Measurements from ENCODE around the gene RMDN3. TPM values are rescaled to one million over a fixed set of nuclear protein-coding genes. Genes with fewer than 3 reads are reported as not detected.

Gene RMDN3
- total RNA-seq, 1 donor from 2014 or later = 20.3 TPM

- Histone ChIP-seq H3K36me3 (peaks cover 23% of the 10 kb centered on the region), H3K27me3 (ENCODE audit: low read depth) (no peaks in the 10 kb centered on the region), H3K4me3 (no peak overlapping the region), H3K4me1 (peaks cover 10% of the 10 kb centered on the region), H3K27ac (replicated peaks) (no peak overlapping the region), H3K9me3 (replicated peaks) (no peaks in the 10 kb centered on the region)
- TF ChIP-seq, protein P1, sequence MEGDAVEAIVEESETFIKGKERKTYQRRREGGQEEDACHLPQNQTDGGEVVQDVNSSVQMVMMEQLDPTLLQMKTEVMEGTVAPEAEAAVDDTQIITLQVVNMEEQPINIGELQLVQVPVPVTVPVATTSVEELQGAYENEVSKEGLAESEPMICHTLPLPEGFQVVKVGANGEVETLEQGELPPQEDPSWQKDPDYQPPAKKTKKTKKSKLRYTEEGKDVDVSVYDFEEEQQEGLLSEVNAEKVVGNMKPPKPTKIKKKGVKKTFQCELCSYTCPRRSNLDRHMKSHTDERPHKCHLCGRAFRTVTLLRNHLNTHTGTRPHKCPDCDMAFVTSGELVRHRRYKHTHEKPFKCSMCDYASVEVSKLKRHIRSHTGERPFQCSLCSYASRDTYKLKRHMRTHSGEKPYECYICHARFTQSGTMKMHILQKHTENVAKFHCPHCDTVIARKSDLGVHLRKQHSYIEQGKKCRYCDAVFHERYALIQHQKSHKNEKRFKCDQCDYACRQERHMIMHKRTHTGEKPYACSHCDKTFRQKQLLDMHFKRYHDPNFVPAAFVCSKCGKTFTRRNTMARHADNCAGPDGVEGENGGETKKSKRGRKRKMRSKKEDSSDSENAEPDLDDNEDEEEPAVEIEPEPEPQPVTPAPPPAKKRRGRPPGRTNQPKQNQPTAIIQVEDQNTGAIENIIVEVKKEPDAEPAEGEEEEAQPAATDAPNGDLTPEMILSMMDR (IDR thresholded peaks at IDR 0.05; ENCODE audit: borderline replicate concordance) = peak; percentile 69
- intact Hi-C loops (cut with micrococcal nuclease) = loop anchor here (10.0 kb wide), 1 partner anchor 108 kb away; no protein-coding TSS in a partner anchor
- DNase-seq = no peak
These were observed 27.7 kb upstream of the RMDN3 start for GRCh38 chr15:40782609-40783227.

DNA sequence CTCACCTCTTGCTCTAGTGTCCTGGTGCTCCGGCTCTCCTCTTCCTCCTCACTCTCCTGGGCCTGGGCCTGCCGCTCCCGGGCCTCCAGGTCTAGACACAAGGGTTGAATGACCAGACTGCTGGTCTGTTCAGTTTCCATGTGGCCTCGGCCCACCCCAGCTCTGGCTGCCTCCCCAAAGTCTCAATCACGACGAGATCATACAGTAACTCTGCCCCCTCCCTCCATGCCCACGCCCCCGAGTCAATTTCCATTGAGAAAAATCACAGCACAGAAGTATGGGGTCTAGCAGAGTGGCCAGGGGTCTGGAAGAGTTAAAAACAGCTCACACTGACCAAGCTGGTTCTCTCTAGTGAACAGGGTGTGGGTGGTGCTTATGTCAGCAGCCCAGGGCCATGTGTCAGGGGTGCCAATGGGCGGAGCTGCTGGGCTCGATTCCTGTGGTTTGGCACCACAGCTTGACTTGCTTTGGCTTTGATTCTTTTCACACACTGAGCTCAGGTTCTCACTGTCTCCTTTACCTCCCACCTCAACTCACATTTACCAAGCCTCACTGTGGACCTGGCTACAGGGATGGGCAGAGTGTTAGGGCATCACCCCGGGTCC is 21.6 kb upstream of the RMDN3 start:
- Histone ChIP-seq H3K27ac (replicated peaks) (no peak overlapping the region), H3K27me3 (ENCODE audit: low read depth) (no peaks in the 10 kb centered on the region), H3K9me3 (replicated peaks) (no peaks in the 10 kb centered on the region), H3K4me1 (no peaks in the 10 kb centered on the region), H3K4me3 (no peak overlapping the region), H3K36me3 (peaks cover 84% of the 10 kb centered on the region)
- no peak for DNase-seq
- TF ChIP-seq, protein P1 (IDR thresholded peaks at IDR 0.05; ENCODE audit: borderline replicate concordance) = no peak
- intact Hi-C loops (cut with micrococcal nuclease) = no loop called here

DNA sequence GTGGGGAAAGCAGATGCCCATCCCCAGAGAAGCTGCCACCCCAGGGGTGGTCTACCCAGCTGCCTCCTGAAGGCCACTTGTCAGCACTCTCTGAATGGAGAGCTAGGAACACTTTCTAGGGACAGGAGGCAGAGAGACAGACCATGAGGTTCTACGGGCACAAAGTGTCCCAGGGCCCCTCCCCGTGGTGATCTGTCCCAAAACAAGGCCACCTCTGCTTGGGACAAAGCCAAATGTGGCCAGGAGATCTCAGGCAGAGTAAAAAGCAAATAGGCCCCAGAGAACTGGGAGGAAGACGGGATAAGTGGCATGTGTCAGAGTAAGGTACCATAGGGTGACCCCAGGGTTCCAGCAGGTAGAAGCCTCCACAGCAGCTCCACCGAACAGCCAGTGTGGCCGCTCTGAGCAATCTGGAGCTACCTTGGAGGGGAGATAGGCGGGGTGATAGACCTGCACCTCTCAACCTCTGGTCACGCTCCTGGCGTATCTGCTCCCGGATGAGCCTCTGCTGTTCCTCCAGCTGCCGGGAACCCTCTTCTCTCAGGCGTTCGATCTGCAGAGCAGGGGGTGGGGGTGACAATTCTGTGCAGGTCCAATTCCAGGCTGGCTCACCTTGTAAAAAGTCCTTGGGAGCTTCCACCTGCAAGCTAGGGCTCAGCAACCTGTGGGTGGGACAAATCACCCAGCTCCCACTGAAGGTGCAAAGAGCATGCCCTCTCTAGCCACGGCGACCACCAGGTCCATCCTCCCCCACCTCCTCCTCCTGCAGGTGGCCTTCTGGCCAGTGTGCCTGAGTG is 20.9 kb upstream of the RMDN3 start:
- H3K36me3 ChIP-seq = peaks cover 85% of the 10 kb centered on the region
- no peaks in the 10 kb centered on the region for H3K4me1 ChIP-seq
- no peak overlapping the region for H3K27ac ChIP-seq (replicated peaks)
- H3K27me3 ChIP-seq (ENCODE audit: low read depth) = no peaks in the 10 kb centered on the region
- H3K9me3 ChIP-seq (replicated peaks) = no peaks in the 10 kb centered on the region
- intact Hi-C loops (cut with micrococcal nuclease) = no loop called here
- TF ChIP-seq, protein P1 (IDR thresholded peaks at IDR 0.05; ENCODE audit: borderline replicate concordance) = no peak
- H3K4me3 ChIP-seq = no peak overlapping the region
- no peak for DNase-seq

DNA sequence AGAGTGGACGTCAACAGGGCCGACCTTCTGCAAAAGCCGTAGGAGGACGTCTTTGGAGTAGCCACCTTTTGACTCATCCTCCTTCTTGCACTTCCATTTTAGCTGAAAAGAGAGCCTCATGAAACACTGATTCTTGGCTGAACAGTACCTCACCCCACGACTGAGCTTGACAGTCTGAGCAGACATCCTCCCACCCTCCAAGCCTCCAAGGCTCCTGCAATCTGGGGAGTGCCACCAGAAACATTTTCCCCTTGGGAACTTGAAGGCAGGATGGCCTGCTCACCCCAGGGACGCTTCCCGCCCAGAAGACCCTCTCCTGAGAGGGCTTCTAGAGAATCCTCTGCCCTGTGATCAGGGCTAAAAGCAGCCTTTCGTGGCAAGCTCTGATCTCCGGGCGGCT is 20.0 kb upstream of the RMDN3 start:
- peaks cover 90% of the 10 kb centered on the region for H3K36me3 ChIP-seq
- intact Hi-C loops (cut with micrococcal nuclease) = no loop called here
- no peaks in the 10 kb centered on the region for H3K27me3 ChIP-seq (ENCODE audit: low read depth)
- TF ChIP-seq, protein P1 (IDR thresholded peaks at IDR 0.05; ENCODE audit: borderline replicate concordance) = no peak
- no peak overlapping the region for H3K4me3 ChIP-seq
- H3K4me1 ChIP-seq = no peaks in the 10 kb centered on the region
- no peak for DNase-seq
- H3K9me3 ChIP-seq (replicated peaks) = no peaks in the 10 kb centered on the region
- no peak overlapping the region for H3K27ac ChIP-seq (replicated peaks)

DNA sequence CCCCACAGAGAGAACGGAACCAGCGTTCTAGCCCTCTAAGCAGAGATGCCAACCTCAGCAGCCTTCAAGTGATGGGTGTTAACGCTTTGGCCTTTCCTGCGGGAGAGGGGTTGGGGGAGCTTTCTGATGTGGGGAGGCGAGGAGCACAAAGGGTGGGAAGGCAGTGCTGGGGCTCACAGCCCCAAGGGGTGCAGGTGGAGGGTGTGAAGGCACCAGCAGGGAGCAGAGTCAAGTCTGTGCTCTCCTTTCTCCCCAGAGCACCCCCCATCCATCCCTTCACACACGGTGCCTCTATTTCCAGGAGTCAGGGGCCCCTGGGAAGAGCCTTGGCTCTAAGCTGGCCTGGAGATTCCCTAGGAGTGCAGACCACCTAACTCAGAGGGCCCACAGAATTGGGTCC is 18.8 kb upstream of the RMDN3 start:
- intact Hi-C loops (cut with micrococcal nuclease) = no loop called here

More for the DNA sequence above, 18.8 kb upstream of the RMDN3 start:
- H3K36me3 ChIP-seq = peaks cover 79% of the 10 kb centered on the region
- no peaks in the 10 kb centered on the region for H3K9me3 ChIP-seq (replicated peaks)
- peaks cover 9% of the 10 kb centered on the region for H3K4me1 ChIP-seq
- TF ChIP-seq, protein P1 (IDR thresholded peaks at IDR 0.05; ENCODE audit: borderline replicate concordance) = no peak
- H3K27me3 ChIP-seq (ENCODE audit: low read depth) = no peaks in the 10 kb centered on the region
- no peak overlapping the region for H3K4me3 ChIP-seq
- H3K27ac ChIP-seq (replicated peaks) = no peak overlapping the region
- DNase-seq = no peak
